ENCODE results near the gene MT2A.

Gene MT2A

DNA sequence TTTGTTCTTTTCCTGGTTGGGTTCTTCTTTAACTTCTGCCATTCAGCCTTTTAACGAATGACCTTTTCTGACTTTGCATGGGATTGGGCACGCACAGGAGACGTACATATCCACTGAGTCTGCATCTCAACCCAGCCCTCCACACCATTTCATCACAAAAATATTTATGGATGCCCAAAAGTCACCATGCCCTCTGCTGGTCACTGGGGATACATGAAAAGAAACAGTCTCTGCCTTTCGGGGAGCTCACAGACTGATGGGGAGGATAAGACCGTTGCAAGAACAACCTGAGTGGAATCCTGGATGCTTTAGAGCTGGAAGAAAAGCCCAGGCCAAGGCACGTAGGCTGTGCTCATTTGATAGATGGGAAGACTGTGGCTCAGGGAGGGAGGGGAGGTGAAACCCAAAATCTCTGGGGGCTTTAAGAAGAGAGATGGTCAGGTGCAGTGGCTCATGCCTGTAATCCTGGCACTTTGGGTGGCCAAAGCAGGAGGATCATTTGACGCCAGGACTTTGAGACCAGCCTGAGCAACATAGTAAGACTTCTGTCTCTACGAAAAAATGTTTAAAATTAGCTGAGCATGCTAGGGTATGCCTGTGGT, 7.9 kb upstream of the MT2A start:
- peak; percentile 87 for DNase-seq (ENCODE audit: low spot score)

DNA sequence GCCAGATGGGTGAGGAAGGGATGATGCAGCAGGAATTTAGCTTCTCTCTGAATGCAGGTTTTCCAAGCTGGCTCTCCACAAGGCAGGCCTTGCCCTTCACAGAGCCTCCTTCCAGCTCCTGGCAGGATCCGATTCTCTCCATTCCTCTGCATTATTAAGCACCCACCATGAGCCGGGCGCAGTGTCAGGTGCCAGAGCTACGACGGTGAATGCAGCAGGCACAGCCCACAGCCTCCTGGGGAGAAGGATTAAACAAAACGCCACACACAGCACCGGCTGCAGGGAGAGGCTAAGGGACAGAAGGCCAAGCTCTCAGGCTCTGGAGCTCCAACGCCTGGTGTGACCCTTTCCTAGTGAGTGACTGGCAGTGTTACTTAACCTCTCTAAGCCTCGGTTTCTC, 7.1 kb upstream of the MT2A start:
- DNase-seq (ENCODE audit: low spot score): no peak

DNA sequence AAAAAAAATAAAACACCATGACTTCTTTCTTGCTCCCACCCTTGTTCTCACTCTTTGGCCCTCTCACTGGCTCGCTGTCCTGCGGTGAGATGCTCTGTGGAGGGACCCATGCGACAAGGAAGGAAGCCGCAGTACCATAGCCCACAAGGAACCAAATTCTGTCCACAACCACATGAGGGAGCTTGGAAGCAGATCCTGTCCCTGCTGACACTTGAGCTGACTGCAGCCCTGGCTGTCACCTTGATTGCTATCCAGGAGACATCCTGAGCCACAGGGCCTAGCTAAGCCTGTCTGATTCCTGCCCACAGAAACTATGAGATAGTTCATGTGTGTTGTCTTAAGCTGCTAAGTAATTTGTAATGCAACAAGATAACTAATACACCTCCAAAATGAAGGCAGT, 4.8 kb upstream of the MT2A start:
- DNase-seq (ENCODE audit: low spot score): peak; percentile 77

DNA sequence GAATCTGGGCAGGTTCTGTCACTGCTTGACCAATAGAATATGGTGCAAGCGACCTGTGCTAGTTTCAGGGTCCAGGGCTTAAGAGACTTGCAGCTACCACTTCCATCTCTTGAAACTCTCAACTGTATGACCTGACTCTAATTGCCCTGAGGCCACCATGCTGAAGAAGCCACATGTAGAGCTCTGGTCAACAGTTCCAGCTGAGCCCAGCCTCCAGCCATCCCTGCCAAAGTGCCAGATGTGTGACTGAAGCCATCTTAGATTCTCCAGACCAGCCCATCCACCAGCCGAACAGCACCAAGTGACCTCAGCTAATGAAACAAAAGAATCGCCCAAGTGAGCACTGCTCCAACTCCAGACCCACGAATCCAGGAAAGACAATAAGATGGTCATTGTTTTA, 3.4 kb upstream of the MT2A start:
- DNase-seq (ENCODE audit: low spot score): no peak

DNA sequence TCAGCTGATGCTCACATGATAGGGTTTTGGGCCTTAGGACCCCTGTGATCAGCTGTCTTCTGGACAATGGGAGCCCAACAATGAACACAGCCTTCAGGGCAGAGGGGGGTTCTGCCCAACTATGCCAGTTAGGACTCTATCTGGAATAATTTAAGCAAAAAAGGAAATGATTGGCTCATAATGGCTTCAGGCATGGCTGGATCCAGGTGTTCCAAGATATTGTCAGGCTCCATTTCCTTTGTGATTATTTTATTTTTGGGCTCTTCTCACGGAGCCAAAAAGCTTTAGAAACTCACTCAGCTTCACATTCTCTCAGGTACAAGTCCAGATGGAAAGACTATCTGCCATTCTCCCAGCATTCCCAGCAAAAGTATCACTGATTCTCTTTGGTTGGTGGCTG, 2.9 kb upstream of the MT2A start:
- DNase-seq (ENCODE audit: low spot score): no peak

DNA sequence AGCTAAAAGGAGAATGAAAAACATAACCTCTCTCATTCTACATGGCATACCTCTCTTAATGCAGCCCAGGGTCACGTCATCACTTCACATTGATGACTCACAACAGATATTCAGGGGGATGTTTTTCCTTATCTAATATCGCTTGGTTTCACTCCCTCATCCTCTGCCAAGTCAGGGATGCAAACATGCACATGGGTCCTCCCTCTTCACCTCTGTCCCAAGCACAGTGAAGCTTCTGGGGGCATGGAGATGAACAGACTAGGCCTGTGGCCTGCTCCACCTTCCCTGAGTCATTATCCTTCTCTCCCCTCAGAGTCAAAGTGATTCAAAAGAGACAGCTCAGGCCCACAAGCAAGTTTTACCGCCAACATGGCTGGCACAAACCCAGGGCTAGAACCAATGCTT, 2.3 kb upstream of the MT2A start:
- DNase-seq (ENCODE audit: low spot score): no peak

DNA sequence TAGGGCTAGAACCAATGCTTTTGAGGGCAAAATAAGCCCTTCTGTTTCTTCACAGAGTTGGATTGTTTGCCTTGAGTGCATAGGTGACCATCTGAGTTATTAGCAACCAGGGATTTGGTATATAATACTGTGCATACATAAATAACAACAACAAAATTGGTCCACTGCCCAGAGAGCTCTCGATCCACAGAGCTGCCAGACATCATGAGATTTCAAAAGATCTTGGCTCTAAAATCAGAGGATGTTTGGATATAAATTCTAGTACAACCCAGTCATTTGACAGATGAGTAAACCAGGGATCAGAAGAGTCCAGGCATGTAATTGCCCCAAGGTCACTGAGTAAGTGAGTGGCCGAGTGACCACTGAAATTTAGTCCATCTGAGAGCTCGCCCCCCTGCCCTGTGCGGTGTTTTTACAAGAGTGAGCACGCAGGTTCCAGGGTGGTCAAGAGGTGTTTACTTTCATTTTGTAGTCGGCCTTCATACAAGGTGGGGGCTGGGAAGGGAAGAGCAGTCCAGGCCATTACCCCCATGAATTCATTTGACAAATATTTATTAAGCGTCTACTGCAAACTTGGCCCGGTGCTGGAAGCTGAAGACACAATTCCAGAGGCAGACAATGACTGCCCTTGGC, 1.8 kb upstream of the MT2A start:
- DNase-seq (ENCODE audit: low spot score): peak; percentile 62

DNA sequence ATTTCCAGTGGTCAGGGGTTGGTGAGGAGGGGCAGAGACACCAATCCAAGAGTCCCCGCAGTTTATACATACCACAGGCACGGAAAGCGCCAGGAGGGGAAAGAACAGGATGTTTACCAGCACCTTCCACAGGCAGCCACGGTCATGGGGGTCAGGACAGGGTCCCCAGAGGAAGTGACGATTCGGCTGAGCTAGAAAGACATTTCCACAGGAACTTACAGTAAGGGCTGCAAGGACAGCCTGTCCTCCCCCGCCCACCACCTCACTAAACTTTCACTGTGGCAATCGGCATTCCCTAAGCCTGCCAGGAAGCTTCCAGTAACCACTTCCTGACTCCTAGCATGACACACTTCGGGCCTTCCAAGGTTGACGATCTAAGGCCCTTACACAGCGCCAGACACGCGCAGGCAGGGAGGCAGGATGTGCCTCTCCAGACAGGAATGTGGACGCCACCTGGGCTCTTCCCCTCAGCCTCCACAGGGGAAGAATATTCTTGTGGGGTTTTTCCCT, 1.2 kb upstream of the MT2A start:
- no peak for DNase-seq (ENCODE audit: low spot score)

DNA sequence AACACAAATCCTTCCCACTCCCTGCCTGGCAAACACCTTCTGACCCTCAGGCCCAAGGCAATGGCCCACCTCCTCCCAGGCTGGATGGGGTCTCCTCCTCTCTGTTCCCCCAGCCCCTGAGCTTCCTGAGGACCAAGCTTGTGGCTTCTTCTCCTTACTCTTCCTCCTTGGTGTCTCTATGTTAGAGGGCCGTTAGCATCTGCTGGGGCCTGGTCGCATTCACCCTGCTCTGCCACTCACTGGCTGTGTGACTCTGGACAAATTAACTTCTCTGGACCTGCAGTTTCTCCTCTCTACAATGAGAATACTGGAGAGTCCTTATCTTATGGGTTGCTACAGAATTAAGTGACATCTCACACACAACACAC, 725 bp upstream of the MT2A start:
- DNase-seq (ENCODE audit: low spot score): no peak

DNA sequence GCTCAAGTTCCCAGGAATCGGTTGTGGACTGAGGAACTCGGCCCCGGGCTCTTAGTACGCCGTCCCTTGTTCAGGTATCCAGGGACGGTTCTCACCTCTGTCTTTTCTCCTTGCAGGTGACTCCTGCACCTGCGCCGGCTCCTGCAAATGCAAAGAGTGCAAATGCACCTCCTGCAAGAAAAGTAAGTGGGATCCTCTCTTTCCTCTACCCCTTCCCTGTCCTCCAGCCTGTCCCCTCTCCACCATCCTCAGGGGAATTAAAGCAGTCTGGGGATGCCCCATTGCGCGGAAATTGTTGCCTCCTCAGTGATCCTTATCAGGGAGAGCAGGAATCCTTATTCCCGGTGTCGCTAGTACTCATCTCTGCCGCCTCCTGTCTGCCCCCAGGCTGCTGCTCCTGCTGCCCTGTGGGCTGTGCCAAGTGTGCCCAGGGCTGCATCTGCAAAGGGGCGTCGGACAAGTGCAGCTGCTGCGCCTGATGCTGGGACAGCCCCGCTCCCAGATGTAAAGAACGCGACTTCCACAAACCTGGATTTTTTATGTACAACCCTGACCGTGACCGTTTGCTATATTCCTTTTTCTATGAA, 585 bp downstream of the MT2A start:
- DNase-seq (ENCODE audit: low spot score): no peak

DNA sequence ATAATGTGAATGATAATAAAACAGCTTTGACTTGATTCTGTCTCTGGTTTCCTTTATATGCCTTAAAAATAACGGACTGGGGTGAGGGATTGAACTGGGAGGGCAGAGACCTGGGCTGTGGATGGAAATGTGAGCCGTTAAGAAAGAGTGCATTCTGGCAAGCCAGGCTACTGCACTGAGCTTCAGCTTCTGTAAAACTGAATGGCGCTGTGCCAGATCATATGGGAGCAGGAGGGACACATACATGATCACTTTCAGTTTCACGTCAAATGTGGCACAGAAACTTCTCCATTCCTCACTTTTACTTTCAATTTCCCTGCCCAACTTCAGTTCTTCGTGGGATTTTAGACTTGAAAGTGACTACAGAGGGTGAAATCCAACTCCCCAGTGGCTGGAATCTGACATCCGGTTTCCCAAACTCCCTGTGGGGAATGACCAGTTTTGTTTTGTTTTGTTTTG, 1.1 kb downstream of the MT2A start:
- peak; percentile 89 for DNase-seq (ENCODE audit: low spot score)

DNA sequence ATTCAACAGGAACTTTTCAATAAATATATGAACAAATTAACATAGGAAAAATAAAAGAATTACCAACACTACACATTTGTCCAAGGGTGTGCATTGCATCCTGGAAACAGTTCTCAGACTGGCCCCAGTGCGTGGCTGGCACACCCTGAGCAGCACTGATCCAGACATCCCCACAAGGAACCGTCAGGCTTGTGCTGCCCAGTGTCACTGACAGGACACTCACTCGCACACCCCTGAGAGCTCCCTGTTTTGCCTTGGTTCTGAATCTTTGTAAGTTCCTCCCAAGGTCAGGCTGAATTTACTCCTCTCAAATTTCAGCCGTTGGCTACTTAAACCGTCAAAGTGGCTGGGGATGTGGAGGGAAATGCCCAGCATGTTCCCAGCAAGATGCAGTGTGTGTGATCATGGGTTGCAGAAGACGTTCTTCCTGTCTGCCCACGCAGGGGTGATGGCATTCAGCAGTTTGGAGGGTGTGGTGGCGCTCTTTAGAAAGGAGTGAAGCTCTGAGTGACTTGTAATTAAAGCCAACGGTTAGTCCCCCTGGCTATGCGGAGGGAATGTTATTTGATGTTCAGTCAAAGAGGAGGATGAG, 1.7 kb downstream of the MT2A start:
- peak; percentile 61 for DNase-seq (ENCODE audit: low spot score)

DNA sequence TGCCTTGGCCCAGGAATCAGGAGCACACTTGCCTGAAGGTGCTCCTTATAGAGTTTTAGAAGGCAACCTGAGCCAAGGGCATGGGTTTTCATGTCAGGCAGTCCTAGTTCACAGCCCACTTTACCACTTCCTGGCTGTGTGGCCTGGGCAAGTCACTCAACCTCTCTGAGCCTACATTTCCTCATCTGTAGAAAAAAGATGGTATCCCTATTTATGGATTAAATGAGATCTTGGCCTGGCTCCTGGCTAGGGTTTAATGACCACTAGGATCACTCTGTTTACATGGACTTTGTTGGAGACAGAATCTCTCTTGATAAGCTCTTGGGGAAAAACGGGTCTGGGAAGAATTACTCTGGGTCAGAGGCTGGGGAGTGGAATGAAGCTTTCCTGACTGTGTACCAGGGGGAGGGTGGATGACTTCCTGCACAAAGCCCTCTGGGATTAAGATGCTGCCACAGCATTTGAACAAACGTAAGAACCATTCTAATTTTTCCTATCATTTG, 2.3 kb downstream of the MT2A start:
- no peak for DNase-seq (ENCODE audit: low spot score)

DNA sequence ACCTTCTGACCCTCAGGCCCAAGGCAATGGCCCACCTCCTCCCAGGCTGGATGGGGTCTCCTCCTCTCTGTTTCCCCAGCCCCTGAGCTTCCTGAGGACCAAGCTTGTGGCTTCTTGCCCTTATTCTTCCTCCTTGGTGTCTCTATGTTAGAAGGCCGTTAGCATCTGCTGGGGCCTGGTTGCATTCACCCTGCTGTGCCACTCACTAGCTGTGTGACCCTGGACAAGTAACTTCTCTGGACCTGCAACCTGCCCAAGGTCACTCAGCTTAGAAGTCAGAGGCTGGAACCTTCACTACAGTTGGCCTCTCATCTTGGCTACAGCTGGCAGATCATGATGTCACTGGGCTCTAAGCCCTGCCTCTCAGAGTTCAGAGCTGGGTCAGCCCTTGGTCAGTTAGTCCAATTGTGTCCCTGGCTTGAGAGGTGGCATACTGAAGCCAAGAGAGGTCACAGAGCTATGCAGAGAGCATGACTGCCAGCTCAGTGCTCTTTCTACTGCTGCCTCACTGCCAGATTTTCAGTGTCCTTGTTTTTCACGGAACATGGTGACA, 3.0 kb downstream of the MT2A start:
- peak; percentile 55 for DNase-seq (ENCODE audit: low spot score)

DNA sequence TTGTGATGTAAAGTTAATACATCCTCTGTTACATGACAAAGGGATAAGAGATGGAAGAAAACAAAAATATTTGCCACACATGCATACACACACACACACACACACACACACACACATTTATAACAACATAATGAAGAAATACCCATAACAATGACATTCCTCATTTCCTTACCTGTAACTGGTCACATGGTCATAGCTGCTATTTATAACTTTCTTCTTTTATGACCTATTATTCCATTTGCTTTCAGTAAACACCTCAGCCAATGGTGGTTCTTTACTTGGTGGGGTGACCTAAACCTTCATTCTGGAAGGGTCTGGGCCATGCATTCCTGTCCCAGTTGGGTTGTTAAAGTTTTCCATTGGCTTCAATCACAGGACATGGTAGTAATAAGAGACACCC, 5.3 kb downstream of the MT2A start:
- no peak for DNase-seq (ENCODE audit: low spot score)

DNA sequence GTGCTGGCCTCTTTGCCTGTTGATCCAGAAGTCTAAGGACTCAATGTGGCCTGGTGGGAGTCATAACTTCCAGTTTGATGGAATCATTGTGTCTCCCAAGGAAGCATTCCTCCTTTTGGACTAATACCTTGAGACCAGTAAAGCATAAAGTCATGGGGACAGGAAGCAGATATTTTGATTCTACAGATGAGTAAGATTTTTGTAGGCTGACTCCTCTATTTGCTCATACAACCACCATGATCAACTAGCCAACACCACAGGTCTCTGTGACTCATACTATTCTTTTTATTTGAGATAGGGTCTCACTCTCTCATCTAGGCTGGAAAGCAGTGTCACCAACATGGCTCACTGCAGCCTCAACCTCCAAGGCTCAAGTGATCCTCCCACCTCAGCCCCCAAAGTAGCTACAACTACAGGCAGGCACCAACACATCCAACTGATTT, 6.2 kb downstream of the MT2A start:
- DNase-seq (ENCODE audit: low spot score): no peak

DNA sequence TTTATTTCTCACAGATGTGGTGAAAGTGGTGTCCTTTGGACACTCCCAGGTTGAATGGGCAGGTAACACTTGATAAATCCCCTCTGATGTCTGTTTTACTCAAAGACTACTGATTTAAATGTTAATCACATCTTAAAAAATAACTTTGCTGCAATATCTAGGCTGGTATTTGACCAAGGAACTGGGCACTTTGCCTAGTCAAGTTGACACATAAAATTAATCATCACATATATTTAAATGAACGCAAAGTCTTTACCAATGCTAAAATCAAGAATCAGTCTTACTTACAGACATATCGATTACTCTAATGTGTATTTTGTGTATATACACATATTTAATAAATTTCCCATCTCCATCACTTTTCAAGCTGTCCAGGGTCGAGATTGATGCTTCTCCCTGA, 7.0 kb downstream of the MT2A start:
- no peak for DNase-seq (ENCODE audit: low spot score)

DNA sequence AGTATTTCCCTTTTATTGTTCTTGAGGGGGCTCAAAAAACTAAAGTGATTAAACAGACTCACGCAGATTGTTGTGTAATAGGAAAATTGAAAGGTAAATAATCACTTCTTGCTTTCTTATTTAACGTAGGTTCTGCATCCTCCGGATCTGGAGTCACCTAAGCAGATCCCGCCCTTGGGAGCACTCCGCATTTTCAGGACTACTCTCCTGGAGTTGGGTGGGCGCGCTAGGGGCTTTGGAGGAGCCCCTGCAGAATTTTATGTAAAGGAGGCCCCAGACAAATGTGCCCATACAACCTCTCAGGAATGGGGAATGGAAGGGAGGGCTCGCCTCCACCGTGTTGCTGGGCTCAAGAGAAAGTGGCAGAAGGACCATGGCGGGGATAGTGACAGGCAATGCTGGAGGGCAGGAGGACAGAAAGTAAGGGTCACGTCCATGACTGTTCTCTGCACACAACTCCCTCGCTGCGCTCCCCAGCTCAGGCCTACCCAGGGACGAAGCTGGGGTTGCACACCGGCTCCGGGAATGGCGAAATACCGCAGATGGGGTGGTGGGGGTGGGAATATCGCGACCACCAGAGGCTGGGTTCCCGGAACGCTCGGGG, 8.3 kb downstream of the MT2A start:
- no peak for DNase-seq (ENCODE audit: low spot score)

DNA sequence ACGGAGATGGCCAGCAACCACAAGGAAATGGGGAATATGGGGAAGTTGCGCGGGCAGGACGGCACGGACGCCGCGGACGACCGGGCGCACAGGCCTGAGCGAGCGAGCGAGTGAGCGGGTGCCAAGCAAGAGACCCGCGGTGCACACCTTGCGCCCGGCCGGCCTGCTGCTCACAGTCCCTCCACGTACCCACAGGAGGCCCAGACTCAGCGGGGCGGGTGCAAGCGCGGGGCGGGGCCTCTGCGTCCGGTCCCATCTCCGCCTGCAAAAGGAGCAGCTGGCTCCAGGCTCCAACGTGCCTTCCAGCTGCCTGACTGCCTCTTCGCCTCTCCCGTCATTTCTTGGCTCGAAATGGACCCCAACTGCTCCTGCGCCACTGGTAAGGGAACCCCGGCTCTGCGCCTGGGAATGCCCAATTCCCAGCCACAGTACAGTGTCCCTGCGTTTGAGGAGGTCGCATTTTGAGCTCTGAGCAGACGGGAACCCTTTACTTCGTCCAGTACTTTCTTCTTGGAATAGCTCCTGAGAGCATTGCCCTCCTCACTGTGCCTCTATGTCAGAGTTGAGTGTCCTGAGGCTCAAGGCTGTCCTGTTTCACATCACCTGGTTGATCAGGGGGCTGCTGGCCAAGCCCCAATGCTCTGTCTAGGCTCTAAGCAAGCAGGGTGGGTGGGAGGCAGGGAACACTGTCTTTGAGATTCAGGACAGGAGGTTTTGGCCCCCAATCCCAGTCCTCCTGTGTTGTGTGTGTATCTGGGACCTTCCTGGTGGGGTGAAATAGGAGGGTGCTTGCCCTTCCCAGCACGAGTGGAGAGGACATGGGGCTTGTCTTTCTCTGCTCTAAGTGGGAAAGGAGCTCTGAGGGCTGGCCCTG, 9.1 kb downstream of the MT2A start:
- DNase-seq (ENCODE audit: low spot score): peak; percentile 31

DNA sequence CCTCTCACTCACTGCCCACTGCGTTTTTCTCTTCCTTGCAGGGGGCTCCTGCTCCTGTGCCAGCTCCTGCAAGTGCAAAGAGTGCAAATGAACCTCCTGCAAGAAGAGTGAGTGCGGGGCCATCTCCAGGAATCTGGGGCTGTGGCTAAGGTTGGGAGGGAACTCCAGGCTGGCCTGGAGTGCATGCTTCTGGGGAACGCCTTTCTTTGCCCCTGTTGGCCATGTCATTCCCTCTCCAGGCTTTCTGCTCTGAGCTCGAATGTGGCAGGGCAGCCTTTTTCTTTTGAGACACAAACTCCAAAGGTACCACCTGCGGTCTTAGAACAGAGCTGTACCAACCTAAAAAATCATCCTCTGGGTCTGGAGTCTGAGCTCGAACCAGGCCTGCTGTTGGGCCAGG, 9.8 kb downstream of the MT2A start:
- no peak for DNase-seq (ENCODE audit: low spot score)

DNA sequence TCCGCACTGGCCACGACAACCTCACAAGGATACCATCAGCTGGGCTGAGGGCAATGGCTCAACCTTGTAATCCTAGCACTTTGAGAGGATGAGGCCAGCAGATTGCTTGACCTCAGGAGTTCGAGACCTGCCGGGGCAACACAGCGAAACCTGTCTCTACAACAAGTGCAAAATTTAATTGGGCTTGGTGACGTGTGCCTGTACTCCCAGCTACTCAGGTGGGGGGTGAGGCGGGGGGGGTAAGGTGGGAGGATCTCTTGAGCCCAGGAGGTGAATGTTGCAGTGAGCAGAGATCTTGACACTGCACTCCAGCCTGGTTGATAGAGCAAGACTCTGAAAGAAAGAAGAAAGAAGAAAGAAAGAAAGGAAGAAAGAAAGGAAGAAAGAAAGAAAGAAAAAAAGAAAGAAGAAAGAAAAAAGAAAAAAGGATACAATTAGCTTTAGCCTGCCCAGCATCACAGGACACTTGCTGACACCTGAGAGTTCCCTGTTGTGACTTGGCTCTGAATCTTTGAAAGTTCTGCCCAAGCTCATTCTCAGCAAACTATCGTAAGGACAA, 12.0 kb downstream of the MT2A start:
- no peak for DNase-seq (ENCODE audit: low spot score)
